Measurements from ENCODE around the gene COL1A2.

GRCh38 chr7:94351703-94352102 lies 43.0 kb upstream of the COL1A2 start:
- TF ChIP-seq CTCF (IDR thresholded peaks at IDR 0.05; ENCODE audit: poor library complexity): no peak
- no peak for TF ChIP-seq EZH2 (IDR thresholded peaks at IDR 0.05; ENCODE audit: borderline replicate concordance)
- TF ChIP-seq EZH2phosphoT487 (IDR thresholded peaks at IDR 0.05; ENCODE audit: low read depth, severe bottlenecking, unreplicated experiment): no peak

Data from hepatocyte (in vitro differentiated cells).